Upper lobe of left lung (tissue), 4 donors: ENCODE measurements around the gene SMG5.

Source experiments
- CTCF ChIP-seq, 6 experiments: fragments of 450-650 bp in 4 of 6; fragments of 200-600 bp in 2 of 6; sonication (generic) in 2 of 6; IDR thresholded peaks; one replicate each; pipeline ENCODE4 v1.5.1; 2016 to 2019; ENCODE audit warnings: antibody characterized with exemption in 6 of 6
- EP300 ChIP-seq, 4 donors: sonication (generic); formaldehyde crosslinking; IDR thresholded peaks; one replicate each; pipeline ENCODE4 v1.5.1; 2017; ENCODE audit warnings: antibody characterized with exemption in 4 of 4, control low read depth in 2 of 4
- POLR2A ChIP-seq, 4 donors: fragments of 450-650 bp; IDR thresholded peaks; one replicate each; pipeline ENCODE4 v1.5.1; 2016 to 2017; ENCODE audit warnings: antibody characterized with exemption in 4 of 4, mild to moderate bottlenecking in 2 of 4
- POLR2AphosphoS5 ChIP-seq, 2 donors: sonication (generic); formaldehyde crosslinking; IDR thresholded peaks; one replicate each; pipeline ENCODE4 v1.5.1; 2017; ENCODE audit warnings: antibody characterized with exemption in 2 of 2

- TF ChIP-seq POLR2AphosphoS5 (IDR thresholded peaks at IDR 0.05) (no peak), CTCF (IDR thresholded peaks at IDR 0.05) (no peak), POLR2A (IDR thresholded peaks at IDR 0.05) (no peak), EP300 (IDR thresholded peaks at IDR 0.05) (no peak)
Observed at GRCh38 chr1:156303241-156303640, 20.6 kb upstream of the SMG5 start.
